DND-41 (cell line): ENCODE results near the gene ZNF519.

Source experiments
- EZH2 ChIP-seq: IDR thresholded peaks from 3 replicates; pipeline ENCODE4 v1.6.1; 2012; ENCODE audit warnings: borderline replicate concordance, low read depth, mild to moderate bottlenecking, moderate library complexity, low read length, inconsistent platforms; ENCODE audit not compliant: severe bottlenecking
- TF ChIP-seq, protein P1 (sequence below): IDR thresholded peaks from 2 replicates; pipeline ENCODE4 v1.5.1; 2012; ENCODE audit warnings: borderline replicate concordance, low read length, moderate library complexity, mild to moderate bottlenecking; ENCODE audit not compliant: poor library complexity, severe bottlenecking; ENCODE audit errors: extremely low read depth

DNA sequence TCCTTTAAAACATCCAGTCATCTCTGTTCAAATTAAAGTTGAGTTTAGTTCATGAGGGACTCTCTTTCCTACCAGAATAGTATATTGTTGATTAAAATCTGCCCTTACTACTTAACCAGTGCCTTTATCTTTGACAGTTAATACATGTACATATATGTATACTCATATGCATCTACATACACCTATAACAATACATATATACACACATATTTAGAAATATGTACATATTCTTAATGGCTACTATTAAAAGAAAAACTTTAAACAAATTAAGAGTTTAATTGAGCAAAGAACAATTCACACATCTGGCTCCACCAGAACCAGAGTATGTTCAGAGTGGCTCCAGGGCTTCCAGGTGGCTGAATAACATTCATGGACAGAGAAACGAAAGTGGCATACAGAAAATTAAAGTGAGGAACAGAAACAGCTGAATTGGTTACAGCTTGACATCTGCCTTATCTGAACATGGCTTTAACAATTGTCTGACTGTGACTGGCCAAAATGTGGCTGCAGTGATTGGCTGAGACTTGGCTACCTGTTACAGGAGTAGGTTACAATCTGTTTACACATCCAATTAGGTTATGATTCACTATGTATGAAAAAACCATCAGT is 38.8 kb downstream of the ZNF519 start:
- TF ChIP-seq, protein P1, sequence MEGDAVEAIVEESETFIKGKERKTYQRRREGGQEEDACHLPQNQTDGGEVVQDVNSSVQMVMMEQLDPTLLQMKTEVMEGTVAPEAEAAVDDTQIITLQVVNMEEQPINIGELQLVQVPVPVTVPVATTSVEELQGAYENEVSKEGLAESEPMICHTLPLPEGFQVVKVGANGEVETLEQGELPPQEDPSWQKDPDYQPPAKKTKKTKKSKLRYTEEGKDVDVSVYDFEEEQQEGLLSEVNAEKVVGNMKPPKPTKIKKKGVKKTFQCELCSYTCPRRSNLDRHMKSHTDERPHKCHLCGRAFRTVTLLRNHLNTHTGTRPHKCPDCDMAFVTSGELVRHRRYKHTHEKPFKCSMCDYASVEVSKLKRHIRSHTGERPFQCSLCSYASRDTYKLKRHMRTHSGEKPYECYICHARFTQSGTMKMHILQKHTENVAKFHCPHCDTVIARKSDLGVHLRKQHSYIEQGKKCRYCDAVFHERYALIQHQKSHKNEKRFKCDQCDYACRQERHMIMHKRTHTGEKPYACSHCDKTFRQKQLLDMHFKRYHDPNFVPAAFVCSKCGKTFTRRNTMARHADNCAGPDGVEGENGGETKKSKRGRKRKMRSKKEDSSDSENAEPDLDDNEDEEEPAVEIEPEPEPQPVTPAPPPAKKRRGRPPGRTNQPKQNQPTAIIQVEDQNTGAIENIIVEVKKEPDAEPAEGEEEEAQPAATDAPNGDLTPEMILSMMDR: no peak
- no peak for TF ChIP-seq EZH2
